Body of pancreas (tissue), 4 donors: ENCODE measurements around the gene DEDD. TPM values are rescaled to one million over a fixed set of nuclear protein-coding genes. Genes with fewer than 3 reads are reported as not detected.

Experiments
- ATAC-seq: fragments of 150-250 bp; one replicate; pipeline ENCODE4 v1.9.1; 2016
- DNase-seq, 4 donors: peaks; one replicate each; pipeline ENCODE4 v3.0.0-alpha.2; 2019
- H3K27ac ChIP-seq, 4 donors: fragments of 200-600 bp; sonication (generic); 1 replicate in 3 of 4; 2 replicates in 1 of 4; pipeline versions ENCODE4 v1.5.1 to v1.6.1; 2016 to 2019; ENCODE audit warnings: mild to moderate bottlenecking in 1 of 4, mixed read lengths in 1 of 4, moderate library complexity in 1 of 4
- H3K27me3 ChIP-seq, 2 donors: fragments of 200-600 bp; sonication (generic); one replicate each; pipeline ENCODE4 v1.6.0; 2016; ENCODE audit warnings: mild to moderate bottlenecking in 1 of 2
- H3K36me3 ChIP-seq, 2 donors: fragments of 200-600 bp; sonication (generic); replicated peaks in 1 of 2; 2 replicates each; pipeline ENCODE4 v1.5.1; 2016; ENCODE audit warnings: low read depth in 2 of 2; ENCODE audit not compliant: insufficient read depth in 1 of 2
- H3K4me1 ChIP-seq: fragments of 200-600 bp; sonication (generic); one replicate; pipeline ENCODE4 v1.6.0; 2016
- H3K4me3 ChIP-seq, 2 donors: fragments of 200-600 bp; sonication (generic); 1 replicate in 1 of 2; 2 replicates in 1 of 2; pipeline ENCODE4 v1.5.1; 2016 to 2019
- H3K9me3 ChIP-seq, 3 donors: fragments of 200-600 bp; sonication (generic); 1 replicate in 2 of 3; 2 replicates in 1 of 3; pipeline ENCODE4 v1.5.1; 2016
- CTCF ChIP-seq, 7 experiments: fragments of 450-650 bp in 4 of 7; fragments of 200-600 bp in 3 of 7; sonication (generic) in 3 of 7; IDR thresholded peaks; one replicate each; pipeline ENCODE4 v1.5.1; 2016 to 2019; ENCODE audit warnings: antibody characterized with exemption in 7 of 7
- POLR2A ChIP-seq, 3 donors: fragments of 450-650 bp; IDR thresholded peaks; one replicate each; pipeline ENCODE4 v1.6.1; 2016; ENCODE audit warnings: antibody characterized with exemption in 3 of 3, mild to moderate bottlenecking in 2 of 3
- WGBS, 2 donors: methylation state at CpG; one replicate each; pipeline ENCODE4 v1.1.5; 2017; 5-methylcytosine and 5-hydroxymethylcytosine counted together
- intact Hi-C: fragments of 100-400 bp; cut with DNase I; formaldehyde crosslinking; loops from one replicate; pipeline ENCODE4 v1.15.1; 2023
- total RNA-seq, 2 donors: library from RNA; depleted of rRNA; stranded (reverse); fragments of >200 nt; gene quantifications; one replicate each; pipeline ENCODE4 v1.1.0, GENCODE V29; 2016

Gene DEDD
- total RNA-seq, 2 donors from 2014 or later: 12.9 to 15.8 TPM

GRCh38 chr1:161094481-161094880, 38.0 kb downstream of the DEDD start:
- ATAC-seq (no peak), DNase-seq (no peak)
- Histone ChIP-seq H3K27ac (no peak overlapping the region), H3K4me3 (no peak overlapping the region), H3K27me3 (no peaks in the 10 kb centered on the region), H3K4me1 (peaks cover 28% of the 10 kb centered on the region), H3K36me3 (no peaks in the 10 kb centered on the region), H3K9me3 (no peaks in the 10 kb centered on the region)
- TF ChIP-seq POLR2A (IDR thresholded peaks at IDR 0.05) (no peak), CTCF (IDR thresholded peaks at IDR 0.05) (no peak)
- 89 to 93% methylated on average over 14 of the region's 14 CpGs for WGBS, 2 donors
- intact Hi-C loops: loop anchor here (10.0 kb wide), 2 partner anchors 100 to 260 kb away; no protein-coding TSS in a partner anchor

GRCh38 chr1:161092621-161093028, 39.8 kb downstream of the DEDD start:
- no peak for TF ChIP-seq CTCF (IDR thresholded peaks at IDR 0.05)
- TF ChIP-seq POLR2A (IDR thresholded peaks at IDR 0.05): no peak
- Histone ChIP-seq H3K9me3 (no peaks in the 10 kb centered on the region), H3K27me3 (no peaks in the 10 kb centered on the region), H3K4me3 (no peak overlapping the region), H3K4me1 (peaks cover 35% of the 10 kb centered on the region), H3K36me3 (no peaks in the 10 kb centered on the region), H3K27ac (no peak overlapping the region)
- ATAC-seq (no peak), DNase-seq (no peak)
- WGBS, 2 donors: 58 to 74% methylated on average over 3 of the region's 3 CpGs
- intact Hi-C loops: loop anchor here (10.0 kb wide), 2 partner anchors 98 to 258 kb away; no protein-coding TSS in a partner anchor

DNA sequence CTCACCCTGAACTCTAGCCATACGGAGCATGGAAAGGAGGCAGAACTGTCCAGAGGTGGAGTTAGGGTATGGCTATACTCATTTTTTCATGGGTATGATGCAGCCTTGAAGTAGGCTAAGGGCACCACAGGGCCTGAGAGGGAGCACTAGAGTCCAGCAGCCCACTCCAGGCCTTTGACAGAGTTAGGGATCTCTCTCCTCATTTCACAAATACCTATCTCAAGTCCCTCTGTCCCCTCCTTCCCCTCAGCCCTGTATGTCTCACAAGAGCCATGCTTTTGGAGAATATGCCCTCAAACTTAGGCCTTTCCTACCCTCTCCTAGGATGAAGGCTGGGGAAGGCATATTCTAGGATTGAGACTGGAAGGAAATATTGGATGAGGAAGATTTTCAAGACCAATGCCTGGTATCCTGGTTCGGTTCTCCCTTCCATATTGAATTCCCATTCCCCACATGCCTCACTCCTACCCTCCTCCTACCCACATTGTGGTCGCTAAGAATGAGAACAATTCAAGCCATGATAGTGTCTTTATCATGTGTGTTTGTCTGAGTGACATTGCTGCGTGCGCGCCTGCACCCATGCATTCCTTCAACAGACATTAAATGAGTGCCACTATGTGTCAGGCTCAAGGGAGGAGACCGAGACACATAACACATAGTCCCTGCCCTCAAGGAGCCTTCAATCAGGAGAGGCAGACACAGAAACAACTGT, 40.5 kb downstream of the DEDD start:
- no peak overlapping the region for H3K27ac ChIP-seq
- intact Hi-C loops: loop anchor here (10.0 kb wide), 2 partner anchors 97 to 257 kb away; no protein-coding TSS in a partner anchor
- H3K9me3 ChIP-seq: no peaks in the 10 kb centered on the region
- no peaks in the 10 kb centered on the region for H3K36me3 ChIP-seq
- ATAC-seq (no peak), DNase-seq (no peak)
- H3K4me3 ChIP-seq: no peak overlapping the region
- no peaks in the 10 kb centered on the region for H3K27me3 ChIP-seq
- TF ChIP-seq CTCF (IDR thresholded peaks at IDR 0.05) (no peak), POLR2A (IDR thresholded peaks at IDR 0.05) (no peak)
- peaks cover 36% of the 10 kb centered on the region for H3K4me1 ChIP-seq
- 86 to 89% methylated on average over 7 of the region's 7 CpGs for WGBS, 2 donors

GRCh38 chr1:161091093-161091492, 41.4 kb downstream of the DEDD start:
- no peak for ATAC-seq
- Histone ChIP-seq H3K9me3 (no peaks in the 10 kb centered on the region), H3K4me3 (no peak overlapping the region), H3K27ac (no peak overlapping the region), H3K27me3 (no peaks in the 10 kb centered on the region), H3K4me1 (peaks cover 43% of the 10 kb centered on the region), H3K36me3 (no peaks in the 10 kb centered on the region)
- 86% methylated on average over 4 to 5 of the region's 5 CpGs for WGBS, 2 donors
- intact Hi-C loops: loop anchor here (10.0 kb wide), 2 partner anchors 96 to 256 kb away; no protein-coding TSS in a partner anchor
- no peak for DNase-seq
- TF ChIP-seq POLR2A (IDR thresholded peaks at IDR 0.05) (no peak), CTCF (IDR thresholded peaks at IDR 0.05) (no peak)

DNA sequence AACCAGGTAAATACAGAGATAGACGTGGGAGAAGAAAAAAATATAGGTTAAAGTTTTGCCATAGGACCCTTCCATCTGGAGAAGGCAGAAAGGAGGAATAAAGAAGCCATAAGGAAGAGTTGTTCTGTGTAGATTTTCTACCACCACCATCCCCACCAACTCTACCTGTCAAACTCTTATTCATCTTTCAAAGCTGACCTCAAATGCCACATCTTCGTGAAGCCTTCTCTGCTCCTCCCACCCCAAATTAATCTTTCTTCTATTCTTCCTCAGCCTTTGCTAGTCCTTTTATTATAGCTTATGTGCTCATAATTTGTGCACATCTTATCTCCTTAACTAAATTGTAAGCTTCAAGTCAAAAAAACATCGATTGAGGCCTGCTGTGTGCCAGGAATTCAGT, 41.9 kb downstream of the DEDD start:
- Histone ChIP-seq H3K27ac (no peak overlapping the region), H3K4me3 (no peak overlapping the region), H3K36me3 (no peaks in the 10 kb centered on the region), H3K9me3 (no peaks in the 10 kb centered on the region), H3K27me3 (no peaks in the 10 kb centered on the region), H3K4me1 (peaks cover 48% of the 10 kb centered on the region)
- ATAC-seq (no peak), DNase-seq (no peak)
- TF ChIP-seq POLR2A (IDR thresholded peaks at IDR 0.05): no peak
- no peak for TF ChIP-seq CTCF (IDR thresholded peaks at IDR 0.05)
- intact Hi-C loops: loop anchor here (10.0 kb wide), 2 partner anchors 96 to 256 kb away; no protein-coding TSS in a partner anchor
- 71 to 78% methylated on average over 3 of the region's 3 CpGs for WGBS, 2 donors
